Keratinocyte (primary cell): ENCODE data around the gene TRAF3IP1. TPM values are rescaled to one million over a fixed set of nuclear protein-coding genes. Genes with fewer than 3 reads are reported as not detected.

ENCODE experiments used
- DNase-seq: peaks from one replicate; pipeline ENCODE4 v3.0.0-alpha.2; 2011; ENCODE audit warnings: low read depth, missing footprints, low spot score
- FAIRE-seq: peaks from 2 replicates; lab custom pipeline; 2011; peaks lifted over from hg19 to GRCh38; lab: Jason Lieb, UNC
- H2AFZ ChIP-seq: 2 replicates; pipeline ENCODE4 v1.6.0; 2012; ENCODE audit warnings: low read length, control low read depth, inconsistent platforms; ENCODE audit not compliant: control insufficient read depth
- H3K27ac ChIP-seq: 2 replicates; pipeline ENCODE4 v1.5.1; 2011; ENCODE audit warnings: low read length; ENCODE audit not compliant: control insufficient read depth, insufficient read depth
- H3K27me3 ChIP-seq: 3 replicates; pipeline ENCODE4 v1.6.0; 2011; ENCODE audit warnings: low read length; ENCODE audit not compliant: control insufficient read depth, insufficient read depth; ENCODE audit errors: extremely low read depth
- H3K36me3 ChIP-seq, 2 experiments: 2 replicates in 1 of 2; 3 replicates in 1 of 2; pipeline ENCODE4 v1.5.1; 2011; ENCODE audit warnings: low read length in 2 of 2, mild to moderate bottlenecking in 1 of 2; ENCODE audit not compliant: control insufficient read depth in 2 of 2, insufficient read depth in 2 of 2; ENCODE audit errors: extremely low read depth in 1 of 2
- H3K4me1 ChIP-seq: 3 replicates; pipeline ENCODE4 v1.5.1; 2011; ENCODE audit warnings: low read length; ENCODE audit not compliant: control insufficient read depth, insufficient read depth; ENCODE audit errors: extremely low read depth
- H3K4me2 ChIP-seq: 3 replicates; pipeline ENCODE4 v1.6.0; 2011; ENCODE audit warnings: low read depth, low read length; ENCODE audit not compliant: control insufficient read depth, insufficient read depth; ENCODE audit errors: extremely low read depth
- H3K4me3 ChIP-seq, 3 experiments: fragments of 200-600 bp in 1 of 3; sonication (generic) in 1 of 3; 2 replicates in 2 of 3; 3 replicates in 1 of 3; pipeline ENCODE4 v1.5.1; 2011 to 2016; ENCODE audit warnings: low read length in 3 of 3, mild to moderate bottlenecking in 3 of 3, control low read depth in 2 of 3, inconsistent platforms in 1 of 3, low read depth in 1 of 3, mixed read lengths in 1 of 3, mixed run types in 1 of 3, moderate library complexity in 1 of 3; ENCODE audit not compliant: control insufficient read depth in 2 of 3, insufficient read depth in 2 of 3; ENCODE audit errors: extremely low read depth in 1 of 3
- H3K79me2 ChIP-seq: 2 replicates; pipeline ENCODE4 v1.6.0; 2012; ENCODE audit warnings: low read length; ENCODE audit not compliant: control insufficient read depth, insufficient read depth
- H3K9ac ChIP-seq: 3 replicates; pipeline ENCODE4 v1.6.0; 2011; ENCODE audit warnings: low read length; ENCODE audit not compliant: control insufficient read depth, insufficient read depth; ENCODE audit errors: extremely low read depth
- H3K9me1 ChIP-seq: 3 replicates; pipeline ENCODE4 v1.6.0; 2011; ENCODE audit warnings: low read length; ENCODE audit not compliant: control insufficient read depth, insufficient read depth; ENCODE audit errors: extremely low read depth
- H3K9me3 ChIP-seq: 2 replicates; pipeline ENCODE4 v1.5.1; 2012; ENCODE audit warnings: low read depth, low read length; ENCODE audit not compliant: control insufficient read depth
- H4K20me1 ChIP-seq: 3 replicates; pipeline ENCODE4 v1.6.0; 2011; ENCODE audit warnings: low read length; ENCODE audit not compliant: control insufficient read depth, insufficient read depth; ENCODE audit errors: extremely low read depth
- EZH2 ChIP-seq: IDR thresholded peaks from one replicate; pipeline ENCODE4 v1.6.1; 2012; ENCODE audit warnings: inconsistent platforms, mild to moderate bottlenecking, low read length, moderate library complexity
- dilution Hi-C: fragments of 300-500 bp; cut with MboI; formaldehyde crosslinking; loops from one replicate; pipeline ENCODE4 v1.7.0; 2020; ENCODE audit warnings: low sequenced_read_pairs; ENCODE audit not compliant: extremely low pct_ligation_motif_present
- polyA plus RNA-seq, 5 experiments: library from polyadenylated mRNA; depleted of rRNA in 3 of 5; stranded (reverse) in 3 of 5; stranded (forward) in 1 of 5; unstranded in 1 of 5; fragments of >200 nt; gene quantifications; 1 replicate in 1 of 5; 2 replicates in 3 of 5; 3 replicates in 1 of 5; pipeline versions ENCODE4 v1.2.1 to v1.2.3, GENCODE V29; 2011 to 2012; ENCODE audit warnings: missing spikeins in 2 of 5, low read depth in 1 of 5, low replicate concordance in 1 of 5
- TF ChIP-seq, protein P1 (sequence below), 3 experiments: IDR thresholded peaks in 1 of 3; conservative IDR thresholded peaks in 1 of 3; optimal IDR thresholded peaks in 1 of 3; 2 replicates in 2 of 3; 3 replicates in 1 of 3; pipeline versions ENCODE3 to v1.5.1; 2011; ENCODE audit warnings: low read length in 3 of 3, mild to moderate bottlenecking in 3 of 3, moderate library complexity in 2 of 3, control low read depth in 1 of 3, inconsistent platforms in 1 of 3; ENCODE audit not compliant: insufficient read depth in 2 of 3; ENCODE audit errors: extremely low read depth in 1 of 3

TRAF3IP1 gene
- polyA plus RNA-seq, 1 donor (not counting 4 experiments of a cell fraction or from before 2014, with no cell fraction given): 7.0 TPM

DNA sequence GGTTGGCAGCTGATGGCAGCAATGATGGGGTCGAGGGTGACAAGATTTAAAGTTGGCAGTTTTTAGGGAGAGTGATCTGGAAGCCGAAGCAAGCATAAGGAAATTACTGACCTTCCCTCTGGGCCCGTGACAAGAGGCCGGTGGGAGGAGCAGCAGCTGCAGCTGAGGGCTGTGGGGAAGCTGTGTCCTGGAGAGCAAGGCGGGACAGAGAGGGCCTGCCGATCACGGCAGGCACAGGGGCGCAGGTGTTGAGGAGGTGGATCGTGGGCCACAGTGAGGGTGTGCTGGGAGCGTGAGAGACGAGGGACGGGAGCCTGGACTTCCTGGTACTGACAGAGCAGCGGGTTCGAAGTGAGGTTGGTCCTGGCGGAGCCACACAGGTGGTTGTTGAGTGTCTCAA is 31.0 kb downstream of the TRAF3IP1 start:
- H2AFZ ChIP-seq: no peak overlapping the region
- no peak for DNase-seq
- no peak overlapping the region for H3K27ac ChIP-seq
- H3K4me2 ChIP-seq: no peak overlapping the region
- H3K9me1 ChIP-seq: no peaks in the 10 kb centered on the region
- no peaks in the 10 kb centered on the region for H3K4me1 ChIP-seq
- no peaks in the 10 kb centered on the region for H3K79me2 ChIP-seq
- dilution Hi-C loops: no loop called here
- no peaks in the 10 kb centered on the region for H3K27me3 ChIP-seq
- TF ChIP-seq, protein P1, sequence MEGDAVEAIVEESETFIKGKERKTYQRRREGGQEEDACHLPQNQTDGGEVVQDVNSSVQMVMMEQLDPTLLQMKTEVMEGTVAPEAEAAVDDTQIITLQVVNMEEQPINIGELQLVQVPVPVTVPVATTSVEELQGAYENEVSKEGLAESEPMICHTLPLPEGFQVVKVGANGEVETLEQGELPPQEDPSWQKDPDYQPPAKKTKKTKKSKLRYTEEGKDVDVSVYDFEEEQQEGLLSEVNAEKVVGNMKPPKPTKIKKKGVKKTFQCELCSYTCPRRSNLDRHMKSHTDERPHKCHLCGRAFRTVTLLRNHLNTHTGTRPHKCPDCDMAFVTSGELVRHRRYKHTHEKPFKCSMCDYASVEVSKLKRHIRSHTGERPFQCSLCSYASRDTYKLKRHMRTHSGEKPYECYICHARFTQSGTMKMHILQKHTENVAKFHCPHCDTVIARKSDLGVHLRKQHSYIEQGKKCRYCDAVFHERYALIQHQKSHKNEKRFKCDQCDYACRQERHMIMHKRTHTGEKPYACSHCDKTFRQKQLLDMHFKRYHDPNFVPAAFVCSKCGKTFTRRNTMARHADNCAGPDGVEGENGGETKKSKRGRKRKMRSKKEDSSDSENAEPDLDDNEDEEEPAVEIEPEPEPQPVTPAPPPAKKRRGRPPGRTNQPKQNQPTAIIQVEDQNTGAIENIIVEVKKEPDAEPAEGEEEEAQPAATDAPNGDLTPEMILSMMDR (optimal IDR thresholded peaks at IDR 0.05 in 1 of 3, IDR thresholded peaks at IDR 0.05 in 1 of 3, conservative IDR thresholded peaks at IDR 0.05 in 1 of 3; ENCODE audit: extremely low read depth in 1 of 3, insufficient read depth in 2 of 3, low read length in 3 of 3): no peak
- no peak for TF ChIP-seq EZH2
- peaks cover 13 to 18% of the 10 kb centered on the region in 2 experiments for H3K36me3 ChIP-seq
- no peak for FAIRE-seq
- no peak overlapping the region for H3K4me3 ChIP-seq
- no peaks in the 10 kb centered on the region for H4K20me1 ChIP-seq
- no peaks in the 10 kb centered on the region for H3K9me3 ChIP-seq
- no peak overlapping the region for H3K9ac ChIP-seq

DNA sequence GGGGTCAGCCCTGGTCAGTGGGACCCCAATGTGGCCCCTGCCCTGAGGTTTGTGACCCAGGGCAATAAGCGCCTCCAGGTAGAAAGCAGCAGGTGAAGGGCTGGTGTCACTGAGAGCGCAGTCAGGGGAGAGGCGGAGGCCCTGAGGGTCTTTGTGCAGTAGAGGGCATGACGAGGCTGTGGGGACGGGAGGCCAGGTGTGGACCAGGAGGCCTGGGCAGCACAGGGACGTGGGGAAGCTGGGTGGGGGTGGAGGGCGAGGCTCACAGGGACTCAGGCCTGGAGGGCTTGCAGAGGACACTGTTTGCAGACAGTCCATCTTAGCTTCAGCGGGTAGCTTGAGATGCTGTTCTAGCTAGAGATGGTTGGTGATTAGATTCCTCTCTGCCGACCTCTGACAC is 32.0 kb downstream of the TRAF3IP1 start:
- H2AFZ ChIP-seq: no peak overlapping the region
- DNase-seq (no peak), FAIRE-seq (no peak)
- no peak for TF ChIP-seq EZH2
- TF ChIP-seq, protein P1 (optimal IDR thresholded peaks at IDR 0.05 in 1 of 3, IDR thresholded peaks at IDR 0.05 in 1 of 3, conservative IDR thresholded peaks at IDR 0.05 in 1 of 3; ENCODE audit: extremely low read depth in 1 of 3, insufficient read depth in 2 of 3, low read length in 3 of 3): no peak
- H3K36me3 ChIP-seq: peaks cover 15 to 18% of the 10 kb centered on the region in 2 experiments
- dilution Hi-C loops: no loop called here
- no peaks in the 10 kb centered on the region for H3K27me3 ChIP-seq
- no peaks in the 10 kb centered on the region for H3K9me3 ChIP-seq
- H4K20me1 ChIP-seq: no peaks in the 10 kb centered on the region
- no peaks in the 10 kb centered on the region for H3K9me1 ChIP-seq
- no peak overlapping the region for H3K4me2 ChIP-seq
- no peaks in the 10 kb centered on the region for H3K4me1 ChIP-seq
- H3K27ac ChIP-seq: no peak overlapping the region
- H3K4me3 ChIP-seq: no peak overlapping the region
- no peaks in the 10 kb centered on the region for H3K79me2 ChIP-seq
- H3K9ac ChIP-seq: no peak overlapping the region
